HepG2 (cell line): Measurements from ENCODE around the gene PA2G4. TPM values are rescaled to one million over a fixed set of nuclear protein-coding genes. Genes with fewer than 3 reads are reported as not detected.

ENCODE experiments used
- FOXK1 ChIP-seq: sonication (generic); formaldehyde crosslinking; IDR thresholded peaks from 2 replicates; pipeline ENCODE4 v1.4.0; 2020; ENCODE audit warnings: low read depth, missing genetic modification reagents, borderline replicate concordance
- HMG20A ChIP-seq: IDR thresholded peaks from 2 replicates; pipeline ENCODE4 v1.6.1; 2016; ENCODE audit warnings: borderline replicate concordance
- KAT7 ChIP-seq: IDR thresholded peaks from 2 replicates; pipeline ENCODE4 v1.6.1; 2018; ENCODE audit warnings: borderline replicate concordance, missing compliant biosample characterization
- MBNL3 ChIP-seq: fragments of 250-450 bp; sonication (Bioruptor Pico); conservative IDR thresholded peaks from 2 replicates; pipeline ENCODE4 v1.8.0; 2022; ENCODE audit warnings: mild to moderate bottlenecking, inconsistent platforms
- NCOR1 ChIP-seq: fragments of 200-600 bp; sonication (generic); IDR thresholded peaks from 2 replicates; pipeline ENCODE4 v1.7.0; 2017; ENCODE audit warnings: antibody characterized with exemption, low read length, borderline replicate concordance
- PCBP1 ChIP-seq: fragments of 200-400 bp; formaldehyde crosslinking; IDR thresholded peaks from 2 replicates; pipeline ENCODE4 v1.6.1; 2017; ENCODE audit warnings: mild to moderate bottlenecking, low read depth, low read length, borderline replicate concordance
- PTBP1 ChIP-seq: fragments of 200-400 bp; formaldehyde crosslinking; IDR thresholded peaks from 2 replicates; pipeline ENCODE4 v1.6.1; 2018; ENCODE audit warnings: low read length, low read depth; ENCODE audit not compliant: poor library complexity, severe bottlenecking
- SPEN ChIP-seq: sonication (generic); formaldehyde crosslinking; IDR thresholded peaks from 2 replicates; pipeline ENCODE4 v1.5.1; 2020; ENCODE audit warnings: low read depth, mild to moderate bottlenecking, missing genetic modification reagents
- TARDBP ChIP-seq: sonication (generic); formaldehyde crosslinking; IDR thresholded peaks from 2 replicates; pipeline ENCODE4 v1.8.0; 2022; ENCODE audit warnings: mild to moderate bottlenecking, missing genetic modification reagents
- ZFP1 ChIP-seq: IDR thresholded peaks from 2 replicates; pipeline ENCODE4 v1.6.1; 2016
- ZNF12 ChIP-seq: sonication (generic); formaldehyde crosslinking; IDR thresholded peaks from 2 replicates; pipeline ENCODE4 v1.5.0; 2020; ENCODE audit warnings: missing genetic modification reagents
- ZNF207 ChIP-seq: fragments of 450-650 bp; IDR thresholded peaks from 2 replicates; pipeline ENCODE4 v1.6.1; 2016; ENCODE audit warnings: antibody characterized with exemption, borderline replicate concordance
- ZNF225 ChIP-seq: sonication (generic); formaldehyde crosslinking; IDR thresholded peaks from 2 replicates; pipeline ENCODE4 v1.4.0; 2020; ENCODE audit warnings: mild to moderate bottlenecking, missing genetic modification reagents
- ZNF431 ChIP-seq: sonication (generic); formaldehyde crosslinking; IDR thresholded peaks from 2 replicates; pipeline ENCODE4 v1.9.0; 2022; ENCODE audit warnings: missing genetic modification reagents, low read depth, mild to moderate bottlenecking, borderline replicate concordance
- ZNF484 ChIP-seq: sonication (generic); formaldehyde crosslinking; IDR thresholded peaks from 2 replicates; pipeline ENCODE4 v1.5.1; 2020; ENCODE audit warnings: mild to moderate bottlenecking, low read depth, missing genetic modification reagents, borderline replicate concordance
- ZNF563 ChIP-seq: sonication (generic); formaldehyde crosslinking; IDR thresholded peaks from 2 replicates; pipeline ENCODE4 v1.8.0; 2022; ENCODE audit warnings: mild to moderate bottlenecking, moderate library complexity, missing genetic modification reagents
- ZNF737 ChIP-seq: sonication (generic); formaldehyde crosslinking; IDR thresholded peaks from 2 replicates; pipeline ENCODE4 v1.5.0; 2020; ENCODE audit warnings: missing genetic modification reagents, mild to moderate bottlenecking, borderline replicate concordance
- polyA plus RNA-seq, 8 experiments: library from polyadenylated mRNA; depleted of rRNA in 3 of 8; stranded (reverse) in 7 of 8; unstranded in 1 of 8; fragments of >200 nt; fragmentation: Illumina TruSeq in 4 of 8; extraction: Trizol in 4 of 8; gene quantifications; 2 replicates each; pipeline versions ENCODE4 v1.2.1 to v1.2.3, GENCODE V29; 2011 to 2016; ENCODE audit warnings: low read depth in 4 of 8, missing spikeins in 1 of 8, mixed read lengths in 1 of 8; ENCODE audit not compliant: insufficient read depth in 1 of 8
- total RNA-seq, 5 experiments: library from RNA; depleted of rRNA; stranded (reverse); fragments of >200 nt; fragmentation: Illumina TruSeq; extraction: Trizol; gene quantifications; 2 replicates each; pipeline ENCODE4 v1.2.3, GENCODE V29; 2016; ENCODE audit warnings: low read depth in 1 of 5
- TF ChIP-seq, protein P1 (sequence below): sonication (generic); formaldehyde crosslinking; IDR thresholded peaks from 2 replicates; pipeline ENCODE4 v1.5.0; 2020; ENCODE audit warnings: mild to moderate bottlenecking, low read depth, missing genetic modification reagents, borderline replicate concordance
- TF ChIP-seq, protein P2 (sequence below): sonication (generic); formaldehyde crosslinking; IDR thresholded peaks from 2 replicates; pipeline ENCODE4 v1.4.0; 2020; ENCODE audit warnings: missing genetic modification reagents, borderline replicate concordance
- TF ChIP-seq, protein P3 (sequence below): sonication (generic); formaldehyde crosslinking; conservative IDR thresholded peaks from 2 replicates; pipeline ENCODE4 v1.4.0; 2020; ENCODE audit warnings: missing genetic modification reagents
- TF ChIP-seq, protein P4 (sequence below): sonication (generic); formaldehyde crosslinking; IDR thresholded peaks from 2 replicates; pipeline ENCODE4 v1.9.0; 2022; ENCODE audit warnings: low read depth, missing genetic modification reagents

PA2G4 gene
- total and polyA plus RNA-seq, 2 of the 13 experiments (the other 11 are each of a cell fraction or from before 2014, with no cell fraction given): 147 to 240 TPM

DNA sequence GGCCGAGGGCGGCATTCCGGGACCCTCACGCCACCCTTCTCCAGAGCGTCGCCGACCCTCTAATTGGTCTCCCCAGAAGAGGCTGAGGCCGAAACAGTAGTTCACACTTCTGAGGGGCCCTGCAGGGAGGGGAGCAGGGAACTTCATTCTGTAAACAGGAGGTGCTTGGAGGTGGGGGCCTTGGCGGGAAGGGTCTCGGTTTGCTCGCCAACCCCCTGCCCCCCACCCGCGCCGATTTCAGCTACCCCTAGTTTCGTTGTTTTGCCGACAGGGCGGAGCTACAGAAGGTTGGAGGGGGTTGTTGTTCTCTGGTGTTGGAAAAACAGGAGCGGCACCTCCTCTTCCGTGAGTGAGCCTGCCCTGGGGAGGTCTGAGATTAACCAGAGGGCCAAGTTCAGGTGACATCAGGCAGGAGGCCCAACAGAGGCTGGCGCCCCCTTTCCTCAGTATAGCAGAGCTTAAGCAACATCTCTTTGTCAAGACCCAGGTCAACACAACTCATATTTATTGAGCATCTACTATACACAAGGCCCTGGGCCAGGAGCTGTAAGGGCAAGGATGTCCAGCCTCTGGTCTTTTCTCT, 23.7 kb upstream of the PA2G4 start (continued):
- no peak; the same call in 1 of the 2 replicates for TF ChIP-seq ZNF563 (CRISPR knock-in tag)
- TF ChIP-seq KAT7: peak; percentile 69; the same call in 1 of the 2 replicates
- TF ChIP-seq MBNL3 (CRISPR knock-in tag): no peak
- TF ChIP-seq ZNF12 (CRISPR knock-in tag): no peak; the same call in 1 of the 2 replicates
- peak; percentile 35; the same call in 1 of the 2 replicates for TF ChIP-seq ZNF431
- no peak for TF ChIP-seq ZNF207
- TF ChIP-seq ZNF484: no peak
- TF ChIP-seq HMG20A: no peak; the same call in 1 of the 2 replicates
- TF ChIP-seq ZNF737 (CRISPR knock-in tag): no peak
- no peak; the same call in 1 of the 2 replicates for TF ChIP-seq FOXK1 (CRISPR knock-in tag)
- peak; percentile 66; the same call in 1 of the 2 replicates for TF ChIP-seq TARDBP (CRISPR knock-in tag)
- TF ChIP-seq, protein P1, sequence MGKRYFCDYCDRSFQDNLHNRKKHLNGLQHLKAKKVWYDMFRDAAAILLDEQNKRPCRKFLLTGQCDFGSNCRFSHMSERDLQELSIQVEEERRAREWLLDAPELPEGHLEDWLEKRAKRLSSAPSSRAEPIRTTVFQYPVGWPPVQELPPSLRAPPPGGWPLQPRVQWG (CRISPR knock-in tag): no peak
- TF ChIP-seq ZFP1 (CRISPR knock-in tag): peak; percentile 46
- no peak for TF ChIP-seq PTBP1
- no peak for TF ChIP-seq ZNF225 (CRISPR knock-in tag)
- TF ChIP-seq, protein P2, sequence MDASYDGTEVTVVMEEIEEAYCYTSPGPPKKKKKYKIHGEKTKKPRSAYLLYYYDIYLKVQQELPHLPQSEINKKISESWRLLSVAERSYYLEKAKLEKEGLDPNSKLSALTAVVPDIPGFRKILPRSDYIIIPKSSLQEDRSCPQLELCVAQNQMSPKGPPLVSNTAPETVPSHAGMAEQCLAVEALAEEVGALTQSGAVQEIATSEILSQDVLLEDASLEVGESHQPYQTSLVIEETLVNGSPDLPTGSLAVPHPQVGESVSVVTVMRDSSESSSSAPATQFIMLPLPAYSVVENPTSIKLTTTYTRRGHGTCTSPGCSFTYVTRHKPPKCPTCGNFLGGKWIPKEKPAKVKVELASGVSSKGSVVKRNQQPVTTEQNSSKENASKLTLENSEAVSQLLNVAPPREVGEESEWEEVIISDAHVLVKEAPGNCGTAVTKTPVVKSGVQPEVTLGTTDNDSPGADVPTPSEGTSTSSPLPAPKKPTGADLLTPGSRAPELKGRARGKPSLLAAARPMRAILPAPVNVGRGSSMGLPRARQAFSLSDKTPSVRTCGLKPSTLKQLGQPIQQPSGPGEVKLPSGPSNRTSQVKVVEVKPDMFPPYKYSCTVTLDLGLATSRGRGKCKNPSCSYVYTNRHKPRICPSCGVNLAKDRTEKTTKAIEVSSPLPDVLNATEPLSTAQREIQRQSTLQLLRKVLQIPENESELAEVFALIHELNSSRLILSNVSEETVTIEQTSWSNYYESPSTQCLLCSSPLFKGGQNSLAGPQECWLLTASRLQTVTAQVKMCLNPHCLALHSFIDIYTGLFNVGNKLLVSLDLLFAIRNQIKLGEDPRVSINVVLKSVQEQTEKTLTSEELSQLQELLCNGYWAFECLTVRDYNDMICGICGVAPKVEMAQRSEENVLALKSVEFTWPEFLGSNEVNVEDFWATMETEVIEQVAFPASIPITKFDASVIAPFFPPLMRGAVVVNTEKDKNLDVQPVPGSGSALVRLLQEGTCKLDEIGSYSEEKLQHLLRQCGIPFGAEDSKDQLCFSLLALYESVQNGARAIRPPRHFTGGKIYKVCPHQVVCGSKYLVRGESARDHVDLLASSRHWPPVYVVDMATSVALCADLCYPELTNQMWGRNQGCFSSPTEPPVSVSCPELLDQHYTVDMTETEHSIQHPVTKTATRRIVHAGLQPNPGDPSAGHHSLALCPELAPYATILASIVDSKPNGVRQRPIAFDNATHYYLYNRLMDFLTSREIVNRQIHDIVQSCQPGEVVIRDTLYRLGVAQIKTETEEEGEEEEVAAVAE: peak; percentile 43; the same call in 1 of the 2 replicates
- peak; percentile 85 for TF ChIP-seq NCOR1
- TF ChIP-seq, protein P3, sequence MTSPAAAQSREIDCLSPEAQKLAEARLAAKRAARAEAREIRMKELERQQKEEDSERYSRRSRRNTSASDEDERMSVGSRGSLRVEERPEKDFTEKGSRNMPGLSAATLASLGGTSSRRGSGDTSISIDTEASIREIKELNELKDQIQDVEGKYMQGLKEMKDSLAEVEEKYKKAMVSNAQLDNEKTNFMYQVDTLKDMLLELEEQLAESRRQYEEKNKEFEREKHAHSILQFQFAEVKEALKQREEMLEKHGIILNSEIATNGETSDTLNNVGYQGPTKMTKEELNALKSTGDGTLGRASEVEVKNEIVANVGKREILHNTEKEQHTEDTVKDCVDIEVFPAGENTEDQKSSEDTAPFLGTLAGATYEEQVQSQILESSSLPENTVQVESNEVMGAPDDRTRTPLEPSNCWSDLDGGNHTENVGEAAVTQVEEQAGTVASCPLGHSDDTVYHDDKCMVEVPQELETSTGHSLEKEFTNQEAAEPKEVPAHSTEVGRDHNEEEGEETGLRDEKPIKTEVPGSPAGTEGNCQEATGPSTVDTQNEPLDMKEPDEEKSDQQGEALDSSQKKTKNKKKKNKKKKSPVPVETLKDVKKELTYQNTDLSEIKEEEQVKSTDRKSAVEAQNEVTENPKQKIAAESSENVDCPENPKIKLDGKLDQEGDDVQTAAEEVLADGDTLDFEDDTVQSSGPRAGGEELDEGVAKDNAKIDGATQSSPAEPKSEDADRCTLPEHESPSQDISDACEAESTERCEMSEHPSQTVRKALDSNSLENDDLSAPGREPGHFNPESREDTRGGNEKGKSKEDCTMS (CRISPR knock-in tag): no peak
- no peak for TF ChIP-seq PCBP1
- TF ChIP-seq, protein P4, sequence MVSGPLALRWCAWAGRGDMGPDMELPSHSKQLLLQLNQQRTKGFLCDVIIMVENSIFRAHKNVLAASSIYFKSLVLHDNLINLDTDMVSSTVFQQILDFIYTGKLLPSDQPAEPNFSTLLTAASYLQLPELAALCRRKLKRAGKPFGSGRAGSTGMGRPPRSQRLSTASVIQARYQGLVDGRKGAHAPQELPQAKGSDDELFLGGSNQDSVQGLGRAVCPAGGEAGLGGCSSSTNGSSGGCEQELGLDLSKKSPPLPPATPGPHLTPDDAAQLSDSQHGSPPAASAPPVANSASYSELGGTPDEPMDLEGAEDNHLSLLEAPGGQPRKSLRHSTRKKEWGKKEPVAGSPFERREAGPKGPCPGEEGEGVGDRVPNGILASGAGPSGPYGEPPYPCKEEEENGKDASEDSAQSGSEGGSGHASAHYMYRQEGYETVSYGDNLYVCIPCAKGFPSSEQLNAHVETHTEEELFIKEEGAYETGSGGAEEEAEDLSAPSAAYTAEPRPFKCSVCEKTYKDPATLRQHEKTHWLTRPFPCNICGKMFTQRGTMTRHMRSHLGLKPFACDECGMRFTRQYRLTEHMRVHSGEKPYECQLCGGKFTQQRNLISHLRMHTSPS (CRISPR knock-in tag): no peak
- TF ChIP-seq SPEN (CRISPR knock-in tag): peak; percentile 68; the same call in 1 of the 2 replicates
